Lower leg skin (tissue), 4 donors: ENCODE measurements around the gene EFNA4. TPM values are rescaled to one million over a fixed set of nuclear protein-coding genes. Genes with fewer than 3 reads are reported as not detected.
"Not testable (repeated sequence)": the region's sequence is repeated elsewhere in the genome, so short reads cannot be mapped to it uniquely, and the experiment has no call there.

ENCODE experiments used
- DNase-seq, 2 donors: peaks; one replicate each; pipeline ENCODE4 v3.0.0-alpha.2; 2019; ENCODE audit warnings: low spot score in 2 of 2
- H3K4me3 ChIP-seq: fragments of 200-600 bp; sonication (generic); 2 replicates; pipeline ENCODE4 v1.5.1; 2017; ENCODE audit warnings: mild to moderate bottlenecking, low read depth; ENCODE audit not compliant: poor library complexity, severe bottlenecking
- CTCF ChIP-seq, 3 donors: fragments of 450-650 bp; IDR thresholded peaks; one replicate each; pipeline ENCODE4 v1.5.1; 2016; ENCODE audit warnings: antibody characterized with exemption in 3 of 3, mild to moderate bottlenecking in 3 of 3, moderate library complexity in 2 of 3
- POLR2A ChIP-seq, 2 donors: fragments of 450-650 bp; IDR thresholded peaks; one replicate each; pipeline ENCODE4 v1.6.1; 2016 to 2017; ENCODE audit warnings: antibody characterized with exemption in 2 of 2, mild to moderate bottlenecking in 1 of 2, moderate library complexity in 1 of 2
- WGBS, 2 donors: methylation state at CpG; one replicate each; pipeline ENCODE4 v1.1.5; 2018; 5-methylcytosine and 5-hydroxymethylcytosine counted together
- intact Hi-C: fragments of 100-400 bp; cut with DNase I; formaldehyde crosslinking; loops from one replicate; pipeline ENCODE4 v1.15.0; 2023; ENCODE audit warnings: low total_unique reads
- total RNA-seq, 4 donors: library from RNA; depleted of rRNA; stranded (reverse); fragments of >200 nt; gene quantifications; one replicate each; pipeline ENCODE4 v1.1.0, GENCODE V29; 2016

The EFNA4 gene
- total RNA-seq, 4 donors from 2014 or later, result 29.5 to 66.6 (median 52.9) TPM

- H3K4me3 ChIP-seq, result no peak overlapping the region
- intact Hi-C loops, result no loop called here
- WGBS, 2 donors, result 72 to 82% methylated on average over 5 of the region's 5 CpGs
- no peak for TF ChIP-seq POLR2A (IDR thresholded peaks at IDR 0.05)
- no peak for TF ChIP-seq CTCF (IDR thresholded peaks at IDR 0.05)
- DNase-seq, result no peak
These were observed 44.8 kb downstream of the EFNA4 start for GRCh38 chr1:155108296-155108695.

- no peak overlapping the region for H3K4me3 ChIP-seq
- 78 to 85% methylated on average over 8 of the region's 8 CpGs for WGBS, 2 donors
- TF ChIP-seq CTCF (IDR thresholded peaks at IDR 0.05), result no peak
- no peak for TF ChIP-seq POLR2A (IDR thresholded peaks at IDR 0.05)
- intact Hi-C loops, result no loop called here
- DNase-seq, result no peak
These were observed 46.8 kb downstream of the EFNA4 start for GRCh38 chr1:155110381-155110780.

GRCh38 chr1:155110826-155111225, 47.3 kb downstream of the EFNA4 start:
- no peak overlapping the region for H3K4me3 ChIP-seq
- intact Hi-C loops, result no loop called here
- TF ChIP-seq CTCF (IDR thresholded peaks at IDR 0.05) (no peak), POLR2A (IDR thresholded peaks at IDR 0.05) (no peak)
- DNase-seq, result no peak
- WGBS, 2 donors, result 71 to 75% methylated on average over 8 of the region's 8 CpGs

GRCh38 chr1:155113450-155113980, 50.0 kb downstream of the EFNA4 start:
- intact Hi-C loops, result no loop called here
- DNase-seq, result no peak
- TF ChIP-seq CTCF (IDR thresholded peaks at IDR 0.05), result no peak
- 60 to 65% methylated on average over 5 of the region's 5 CpGs for WGBS, 2 donors
- no peak overlapping the region for H3K4me3 ChIP-seq

- intact Hi-C loops, result no loop called here
- TF ChIP-seq CTCF (IDR thresholded peaks at IDR 0.05) (no peak), POLR2A (IDR thresholded peaks at IDR 0.05) (no peak)
- no peak for DNase-seq
- WGBS, 2 donors, result 55 to 56% methylated on average over 5 of the region's 5 CpGs
- H3K4me3 ChIP-seq, result no peak overlapping the region
These were observed 52.7 kb downstream of the EFNA4 start for GRCh38 chr1:155116113-155116764.

- 54 to 57% methylated on average over 4 of the region's 4 CpGs for WGBS, 2 donors
- TF ChIP-seq POLR2A (IDR thresholded peaks at IDR 0.05) (no peak), CTCF (IDR thresholded peaks at IDR 0.05) (no peak)
- no peak overlapping the region for H3K4me3 ChIP-seq
- intact Hi-C loops, result no loop called here
- no peak for DNase-seq
These were observed 54.1 kb downstream of the EFNA4 start for GRCh38 chr1:155117610-155118009.

- intact Hi-C loops, H3K4me3 ChIP-seq, DNase-seq: not testable (repeated sequence)
- 85 to 89% methylated on average over 7 of the region's 7 CpGs for WGBS, 2 donors
These were observed 54.5 kb downstream of the EFNA4 start for GRCh38 chr1:155118090-155118489.
